GM19455 (cell line): ENCODE measurements around the gene IL15.

ENCODE experiments used
- ATAC-seq: cut with Tn5 transposase; IDR thresholded peaks from one replicate; pipeline ENCODE4 v1.9.1; 2021; ENCODE audit not compliant: unreplicated experiment

IL15 gene

DNA sequence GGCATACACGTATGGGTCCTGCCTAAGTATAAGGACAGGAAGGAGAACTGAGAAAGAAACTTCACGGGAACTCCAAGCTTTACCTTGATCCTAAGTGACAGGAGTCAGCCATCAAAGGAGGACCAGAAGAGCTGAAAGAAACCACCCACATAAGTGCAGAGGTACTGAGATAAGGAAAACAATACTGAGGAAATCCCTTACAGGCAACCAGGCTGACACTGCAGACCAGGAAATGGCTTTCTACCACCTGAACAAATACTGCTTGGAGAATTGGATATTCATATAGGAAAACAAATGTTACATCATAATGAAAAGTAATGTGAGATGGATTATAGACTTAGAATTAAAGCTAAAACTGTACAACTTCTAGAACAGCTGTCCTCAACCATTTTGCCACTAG lies 127.0 kb downstream of the IL15 start:
- no peak for ATAC-seq

DNA sequence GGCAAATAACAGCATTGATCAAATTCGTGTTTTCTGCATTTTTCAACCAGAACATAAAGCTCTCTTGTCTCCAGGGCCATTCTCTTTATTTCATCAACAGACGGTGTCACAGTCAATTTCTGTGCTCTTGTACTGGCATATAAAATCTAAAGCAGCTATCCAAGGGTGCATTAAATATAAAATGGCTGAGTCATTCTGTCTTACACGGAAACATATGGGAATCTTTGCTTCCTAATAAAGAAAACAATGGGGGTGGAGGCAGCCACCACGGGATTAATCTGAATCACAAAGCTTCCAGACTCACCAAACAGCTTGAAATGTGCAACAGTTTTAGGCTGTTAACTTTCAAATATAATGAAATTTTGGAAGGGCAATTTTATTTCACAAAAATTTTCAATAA lies 132.6 kb downstream of the IL15 start:
- ATAC-seq = no peak

DNA sequence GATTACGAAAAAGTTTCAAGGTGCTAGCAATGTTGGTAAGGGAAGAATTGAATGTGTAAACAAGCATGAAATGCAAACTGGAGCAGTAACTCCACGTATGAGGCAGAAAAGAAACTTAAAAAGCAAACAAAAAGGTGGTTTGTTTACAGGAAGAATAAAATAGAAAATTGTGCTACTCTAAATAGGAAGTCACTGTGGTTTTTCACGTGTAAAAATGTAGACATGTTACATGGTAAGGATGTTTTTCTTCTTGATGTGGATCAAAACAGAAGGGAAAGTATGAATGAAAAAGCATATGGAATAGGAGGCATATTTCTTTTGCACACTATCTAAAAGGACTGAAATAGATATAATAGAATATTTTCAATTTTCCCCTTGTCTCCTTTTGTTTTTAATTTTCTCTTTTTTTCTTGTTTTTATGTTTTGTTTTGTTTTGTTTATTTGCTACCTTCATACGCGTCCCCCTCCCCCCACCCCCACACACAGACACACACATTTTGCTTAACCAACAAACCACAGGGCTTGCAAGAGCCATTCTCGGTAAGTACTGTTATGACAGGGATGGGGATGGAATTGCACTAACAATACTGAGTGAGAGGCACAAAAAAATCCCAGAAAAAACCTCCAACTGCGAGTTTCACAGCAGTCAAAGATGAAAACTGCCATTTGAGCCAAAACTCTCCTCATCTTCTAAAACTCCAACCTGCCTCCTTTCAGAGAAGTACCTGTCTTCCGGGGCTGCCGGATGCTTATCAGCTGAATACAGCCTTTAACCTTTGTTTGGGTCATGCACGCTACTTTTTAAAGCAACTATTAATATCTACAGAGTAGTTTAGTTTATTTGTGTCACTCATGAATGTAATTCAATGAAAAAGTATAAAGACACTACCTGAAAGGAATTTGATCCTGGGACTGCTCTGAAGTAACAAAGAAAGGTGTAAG lies 135.8 kb downstream of the IL15 start:
- peak; percentile 92 for ATAC-seq

DNA sequence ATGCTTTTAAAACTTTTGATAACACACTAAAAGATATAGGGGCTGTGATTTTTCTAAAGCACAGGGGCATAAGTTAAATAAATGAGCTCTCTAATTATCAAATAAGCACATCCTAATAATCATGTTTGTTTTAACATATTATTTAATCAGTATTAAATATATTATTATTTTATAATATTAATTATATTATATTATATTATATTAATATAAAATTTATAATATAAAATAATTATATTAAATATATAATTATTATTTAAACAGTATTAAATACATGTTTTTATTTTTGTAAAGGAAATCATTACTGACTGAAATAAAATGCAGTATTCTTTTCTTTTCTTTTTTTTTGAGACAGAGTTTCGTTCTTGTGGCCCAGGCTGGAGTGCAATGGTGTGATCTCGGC lies 136.5 kb downstream of the IL15 start:
- ATAC-seq = no peak

DNA sequence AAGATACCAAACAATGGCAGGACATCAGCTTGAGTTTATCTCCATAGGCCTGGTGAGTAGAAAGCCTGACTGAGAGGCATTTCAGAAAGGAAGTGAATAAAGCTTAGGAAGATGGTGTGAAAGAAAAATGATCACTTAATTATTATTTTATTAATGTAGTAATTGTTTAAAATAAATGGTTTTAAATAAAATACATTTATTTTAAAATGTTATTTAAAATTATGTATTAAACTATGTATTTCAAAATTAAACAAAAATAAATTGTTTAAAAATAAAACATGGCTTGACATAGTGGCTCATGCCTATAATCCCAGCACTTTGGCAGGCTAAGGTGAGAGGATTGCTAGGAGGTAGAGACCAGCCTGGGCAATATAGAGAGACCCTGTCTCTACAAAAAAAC lies 145.8 kb downstream of the IL15 start:
- ATAC-seq = no peak
